Neural progenitor cell (in vitro differentiated cells): ENCODE measurements around the gene MED10. TPM values are rescaled to one million over a fixed set of nuclear protein-coding genes. Genes with fewer than 3 reads are reported as not detected.

ENCODE experiments used
- DNase-seq: peaks from one replicate; pipeline ENCODE4 v3.0.0-alpha.2; 2016; ENCODE audit warnings: low spot score
- H2AFZ ChIP-seq: fragments of 200-600 bp; sonication (generic); replicated peaks from 2 replicates; pipeline ENCODE4 v1.6.1; 2016; ENCODE audit warnings: antibody characterized with exemption
- H3F3A ChIP-seq: fragments of 200-600 bp; sonication (generic); 2 replicates; pipeline ENCODE4 v1.6.1; 2016; ENCODE audit warnings: antibody characterized with exemption, low read depth
- H3K27ac ChIP-seq: fragments of 200-600 bp; sonication (generic); 2 replicates; pipeline ENCODE4 v1.5.1; 2016; ENCODE audit warnings: mild to moderate bottlenecking
- H3K27me3 ChIP-seq: fragments of 200-600 bp; sonication (generic); 2 replicates; pipeline ENCODE4 v1.6.1; 2016; ENCODE audit warnings: mild to moderate bottlenecking, moderate library complexity
- H3K36me3 ChIP-seq: fragments of 200-600 bp; sonication (generic); 2 replicates; pipeline ENCODE4 v1.5.1; 2016
- H3K4me1 ChIP-seq: fragments of 200-600 bp; sonication (generic); 2 replicates; pipeline ENCODE4 v1.6.1; 2016; ENCODE audit warnings: mixed run types
- H3K4me2 ChIP-seq: fragments of 200-600 bp; sonication (generic); 2 replicates; pipeline ENCODE4 v1.6.1; 2016
- H3K4me3 ChIP-seq: fragments of 200-600 bp; sonication (generic); 2 replicates; pipeline ENCODE4 v1.5.1; 2016
- H3K79me2 ChIP-seq: fragments of 200-600 bp; sonication (generic); 2 replicates; pipeline ENCODE4 v1.6.1; 2016; ENCODE audit warnings: low read depth
- H3K9ac ChIP-seq: fragments of 200-600 bp; sonication (generic); 2 replicates; pipeline ENCODE4 v1.6.1; 2016
- H3K9me3 ChIP-seq: fragments of 200-600 bp; sonication (generic); 2 replicates; pipeline ENCODE4 v1.5.1; 2016; ENCODE audit warnings: low read depth
- H4K20me1 ChIP-seq: fragments of 200-600 bp; sonication (generic); 2 replicates; pipeline ENCODE4 v1.6.1; 2016; ENCODE audit warnings: low read depth
- H3K27ac Mint-ChIP-seq: 3 replicates; pipeline ENCODE4 v1.8.0; 2021; ENCODE audit warnings: mixed read lengths
- H3K27me3 Mint-ChIP-seq: 2 replicates; pipeline ENCODE4 v1.8.0; 2022; ENCODE audit warnings: low read depth, mild to moderate bottlenecking, inconsistent platforms, moderate library complexity, mixed read lengths; ENCODE audit not compliant: insufficient read depth
- H3K36me3 Mint-ChIP-seq: 3 replicates; pipeline ENCODE4 v1.8.0; 2021; ENCODE audit warnings: mixed read lengths
- H3K4me1 Mint-ChIP-seq: 3 replicates; pipeline ENCODE4 v1.8.0; 2021; ENCODE audit warnings: mixed read lengths
- H3K4me3 Mint-ChIP-seq: 3 replicates; pipeline ENCODE4 v1.8.0; 2021; ENCODE audit warnings: mild to moderate bottlenecking, moderate library complexity, mixed read lengths
- H3K9me3 Mint-ChIP-seq: 3 replicates; pipeline ENCODE4 v1.8.0; 2020; ENCODE audit warnings: mixed read lengths
- EZH2 ChIP-seq: fragments of 200-600 bp; sonication (generic); IDR thresholded peaks from 2 replicates; pipeline ENCODE4 v1.6.1; 2017; ENCODE audit warnings: antibody characterized with exemption, mild to moderate bottlenecking, moderate library complexity
- EZH2phosphoT487 ChIP-seq: fragments of 200-600 bp; sonication (generic); IDR thresholded peaks from 2 replicates; pipeline ENCODE4 v1.6.1; 2017; ENCODE audit warnings: antibody characterized with exemption
- total RNA-seq: library from RNA; depleted of rRNA; stranded (reverse); fragments of >200 nt; gene quantifications from 2 replicates; pipeline ENCODE4 v1.2.3, GENCODE V29; 2015; ENCODE audit warnings: low replicate concordance
- TF ChIP-seq, protein P1 (sequence below): fragments of 200-600 bp; sonication (generic); IDR thresholded peaks from 2 replicates; pipeline ENCODE4 v1.5.1; 2017; ENCODE audit warnings: antibody characterized with exemption, mild to moderate bottlenecking

The MED10 gene, protein sequence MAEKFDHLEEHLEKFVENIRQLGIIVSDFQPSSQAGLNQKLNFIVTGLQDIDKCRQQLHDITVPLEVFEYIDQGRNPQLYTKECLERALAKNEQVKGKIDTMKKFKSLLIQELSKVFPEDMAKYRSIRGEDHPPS
- 16.6 and 23.5 TPM in 2 replicates for total RNA-seq

DNA sequence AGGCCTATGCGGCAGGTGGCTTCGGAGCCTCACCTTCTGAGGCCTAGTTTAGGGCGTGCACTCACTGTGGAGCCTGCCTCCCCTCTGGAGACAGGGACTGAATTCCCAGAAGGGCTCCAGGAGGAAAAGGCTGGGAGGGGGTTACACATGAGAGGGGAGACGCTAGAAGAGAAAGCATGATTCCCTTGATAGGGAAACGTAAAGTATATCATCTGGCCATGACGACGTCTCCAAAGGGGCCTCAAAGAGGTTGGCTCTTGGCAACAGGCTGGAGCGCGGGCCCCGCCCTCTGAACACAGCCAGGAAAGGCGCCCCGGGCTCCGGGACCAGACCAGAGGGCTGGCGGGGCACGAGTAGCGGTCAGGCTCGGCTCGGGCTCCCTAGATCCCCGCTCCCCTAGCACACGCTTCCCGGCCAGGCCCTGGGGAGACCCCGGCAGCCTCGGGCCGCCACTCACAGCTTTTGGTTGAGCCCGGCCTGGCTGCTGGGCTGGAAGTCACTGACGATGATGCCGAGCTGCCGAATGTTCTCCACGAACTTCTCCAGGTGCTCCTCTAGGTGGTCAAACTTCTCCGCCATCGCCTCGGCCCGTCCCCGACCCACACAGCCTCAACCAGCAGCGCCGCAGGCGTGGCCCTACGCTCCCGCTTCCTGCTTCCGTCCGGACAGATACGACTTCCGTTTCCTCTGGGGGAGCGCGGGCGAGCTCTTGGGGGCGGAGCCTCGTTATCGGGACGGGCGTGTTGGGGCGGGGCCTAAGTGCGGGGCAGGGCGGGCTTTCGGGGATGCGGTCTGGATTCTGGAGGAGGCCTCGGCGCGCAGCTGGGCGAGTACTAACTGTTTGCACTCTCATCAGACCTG, at the start of gene MED10:
Gene MED10 (minus strand): TSS at position 643 of the 861 bp plus-strand sequence. CDS start 64 bp downstream, at position 579.
- Histone ChIP-seq H3K36me3 (peaks cover 12% of the 10 kb centered on the region), H3K9ac (peak within 1 kb of the TSS; percentile 66), H3K9me3 (no peaks in the 10 kb centered on the region), H3K79me2 (peaks cover 26% of the 10 kb centered on the region), H3K4me1 (peaks cover 12% of the 10 kb centered on the region), H3F3A (no peaks in the 10 kb centered on the region), H3K27ac (no peak within 1 kb of the TSS), H4K20me1 (peaks cover 16% of the 10 kb centered on the region), H3K27me3 (no peaks in the 10 kb centered on the region), H3K4me3 (peak within 1 kb of the TSS; percentile 87), H2AFZ (peak within 1 kb of the TSS; percentile 87), H3K4me2 (peak within 1 kb of the TSS; percentile 87)
- Mint-ChIP-seq H3K4me3 (peak within 1 kb of the TSS; percentile 98), H3K27ac (peak within 1 kb of the TSS; percentile 98), H3K4me1 (peaks cover 20% of the 10 kb centered on the region), H3K9me3 (no peaks in the 10 kb centered on the region), H3K36me3 (peaks cover 14% of the 10 kb centered on the region), H3K27me3 (peaks cover 2% of the 10 kb centered on the region)
- TF ChIP-seq, protein P1, sequence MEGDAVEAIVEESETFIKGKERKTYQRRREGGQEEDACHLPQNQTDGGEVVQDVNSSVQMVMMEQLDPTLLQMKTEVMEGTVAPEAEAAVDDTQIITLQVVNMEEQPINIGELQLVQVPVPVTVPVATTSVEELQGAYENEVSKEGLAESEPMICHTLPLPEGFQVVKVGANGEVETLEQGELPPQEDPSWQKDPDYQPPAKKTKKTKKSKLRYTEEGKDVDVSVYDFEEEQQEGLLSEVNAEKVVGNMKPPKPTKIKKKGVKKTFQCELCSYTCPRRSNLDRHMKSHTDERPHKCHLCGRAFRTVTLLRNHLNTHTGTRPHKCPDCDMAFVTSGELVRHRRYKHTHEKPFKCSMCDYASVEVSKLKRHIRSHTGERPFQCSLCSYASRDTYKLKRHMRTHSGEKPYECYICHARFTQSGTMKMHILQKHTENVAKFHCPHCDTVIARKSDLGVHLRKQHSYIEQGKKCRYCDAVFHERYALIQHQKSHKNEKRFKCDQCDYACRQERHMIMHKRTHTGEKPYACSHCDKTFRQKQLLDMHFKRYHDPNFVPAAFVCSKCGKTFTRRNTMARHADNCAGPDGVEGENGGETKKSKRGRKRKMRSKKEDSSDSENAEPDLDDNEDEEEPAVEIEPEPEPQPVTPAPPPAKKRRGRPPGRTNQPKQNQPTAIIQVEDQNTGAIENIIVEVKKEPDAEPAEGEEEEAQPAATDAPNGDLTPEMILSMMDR: no peak
- TF ChIP-seq EZH2: peak; percentile 43
- TF ChIP-seq EZH2phosphoT487: no peak
- peak; percentile 96 for DNase-seq

DNA sequence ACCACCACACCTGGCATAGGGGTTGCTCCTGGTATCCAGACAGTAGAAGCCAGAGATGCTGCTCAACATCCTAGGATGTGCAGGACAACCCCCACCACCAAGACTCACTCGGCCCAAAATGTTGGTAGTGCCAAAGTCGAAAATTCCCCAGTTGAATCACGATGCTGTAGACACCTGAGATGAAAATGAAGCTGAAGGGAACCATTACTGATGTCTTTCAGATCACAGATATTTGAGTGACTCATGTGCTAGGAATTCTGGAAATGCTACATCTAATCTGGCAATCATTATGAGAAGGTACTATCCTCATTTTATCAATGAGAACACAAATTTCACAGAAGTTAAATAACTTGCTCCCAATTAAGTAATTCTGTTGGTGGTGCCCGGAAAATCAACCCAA, 49.3 kb upstream of the MED10 start:
- Histone ChIP-seq H3K9me3 (no peaks in the 10 kb centered on the region), H3K4me3 (no peak overlapping the region), H4K20me1 (no peaks in the 10 kb centered on the region), H2AFZ (no peak overlapping the region), H3K79me2 (no peaks in the 10 kb centered on the region), H3K9ac (no peak overlapping the region), H3K27me3 (peaks cover 18% of the 10 kb centered on the region), H3F3A (no peaks in the 10 kb centered on the region), H3K4me1 (no peaks in the 10 kb centered on the region), H3K27ac (no peak overlapping the region), H3K36me3 (no peaks in the 10 kb centered on the region), H3K4me2 (no peak overlapping the region)
- no peaks in the 10 kb centered on the region for H3K36me3 Mint-ChIP-seq
- no peaks in the 10 kb centered on the region for H3K4me1 Mint-ChIP-seq
- no peak overlapping the region for H3K4me3 Mint-ChIP-seq
- peaks cover 7% of the 10 kb centered on the region for H3K9me3 Mint-ChIP-seq
- TF ChIP-seq, protein P1: no peak
- no peak for TF ChIP-seq EZH2phosphoT487
- no peak for TF ChIP-seq EZH2
- DNase-seq: no peak
- H3K27ac Mint-ChIP-seq: no peak overlapping the region
- peaks cover 5% of the 10 kb centered on the region for H3K27me3 Mint-ChIP-seq

DNA sequence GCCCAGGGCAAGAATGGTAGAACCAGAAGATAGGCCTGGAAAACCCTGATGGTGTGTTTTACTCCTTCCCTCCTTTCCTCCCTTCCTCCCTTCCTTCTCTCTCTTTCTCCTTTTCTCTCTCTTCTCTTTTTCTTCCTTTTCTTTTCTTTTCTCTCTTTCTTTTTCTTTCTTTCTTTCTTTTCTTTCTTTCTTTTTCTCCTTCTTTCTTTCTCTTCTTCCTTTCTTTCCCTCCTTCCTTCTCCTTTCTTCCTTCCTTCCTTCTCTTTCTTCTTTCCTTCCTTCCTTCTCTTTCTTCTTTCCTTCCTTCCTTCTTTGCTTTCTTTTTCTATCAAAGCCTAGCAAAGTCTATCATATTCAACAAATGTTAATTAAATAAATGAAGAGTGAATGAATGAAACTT, 46.4 kb upstream of the MED10 start:
- H3K9me3 Mint-ChIP-seq: peaks cover 7% of the 10 kb centered on the region
- no peaks in the 10 kb centered on the region for H3K36me3 ChIP-seq
- no peak for DNase-seq
- H3K27ac ChIP-seq: no peak overlapping the region
- no peak overlapping the region for H3K4me3 ChIP-seq
- peaks cover 3% of the 10 kb centered on the region for H3K4me1 Mint-ChIP-seq
- H3K79me2 ChIP-seq: no peaks in the 10 kb centered on the region
- H2AFZ ChIP-seq: no peak overlapping the region
- H3K4me3 Mint-ChIP-seq: no peak overlapping the region
- no peaks in the 10 kb centered on the region for H3K4me1 ChIP-seq
- H3K9me3 ChIP-seq: no peaks in the 10 kb centered on the region
- H3F3A ChIP-seq: no peaks in the 10 kb centered on the region
- no peaks in the 10 kb centered on the region for H3K36me3 Mint-ChIP-seq
- no peak overlapping the region for H3K27ac Mint-ChIP-seq
- TF ChIP-seq EZH2phosphoT487 (no peak), EZH2 (no peak)
- TF ChIP-seq, protein P1: no peak
- H3K27me3 ChIP-seq: peaks cover 7% of the 10 kb centered on the region
- peaks cover 3% of the 10 kb centered on the region for H3K27me3 Mint-ChIP-seq
- no peak overlapping the region for H3K4me2 ChIP-seq
- H4K20me1 ChIP-seq: no peaks in the 10 kb centered on the region
- H3K9ac ChIP-seq: no peak overlapping the region
